NCI-H1694 treated with DMSO at 0.1 percent for 48 hours (cell line): Measurements from ENCODE around the gene LYRM4.

ENCODE experiments used
- DNase-seq: peaks from one replicate; lab custom pipeline; 2025; lab: John Stamatoyannopoulos, UW

Gene LYRM4

GRCh38 chr6:5095236-5095635 lies 165.5 kb downstream of the LYRM4 start:
- no peak for DNase-seq

GRCh38 chr6:5094327-5094726 lies 166.4 kb downstream of the LYRM4 start:
- no peak for DNase-seq

GRCh38 chr6:5093231-5094015 lies 167.3 kb downstream of the LYRM4 start:
- DNase-seq, result no peak

- no peak for DNase-seq
These were observed 169.3 kb downstream of the LYRM4 start for GRCh38 chr6:5091210-5092069.

- no peak for DNase-seq
These were observed 170.1 kb downstream of the LYRM4 start for GRCh38 chr6:5090603-5091002.

- no peak for DNase-seq
These were observed 171.0 kb downstream of the LYRM4 start for GRCh38 chr6:5089481-5090438.

GRCh38 chr6:5088780-5089179 lies 172.0 kb downstream of the LYRM4 start:
- DNase-seq, result no peak

GRCh38 chr6:5087389-5087788 lies 173.4 kb downstream of the LYRM4 start:
- no peak for DNase-seq

- DNase-seq, result no peak
These were observed 174.4 kb downstream of the LYRM4 start for GRCh38 chr6:5086294-5086890.

- no peak for DNase-seq
These were observed 175.0 kb downstream of the LYRM4 start for GRCh38 chr6:5085648-5086293.

- no peak for DNase-seq
These were observed 175.7 kb downstream of the LYRM4 start, which contains the start of gene PPP1R3G for GRCh38 chr6:5084781-5085647. PPP1R3G (plus strand) TSS chr6:5085341; CDS start chr6:5085486, 145 bp downstream.

GRCh38 chr6:5084360-5084780 lies 176.4 kb downstream of the LYRM4 start:
- no peak for DNase-seq

- DNase-seq, result no peak
These were observed 176.9 kb downstream of the LYRM4 start for GRCh38 chr6:5083813-5084359.

- DNase-seq, result no peak
These were observed 177.5 kb downstream of the LYRM4 start for GRCh38 chr6:5083307-5083583.

GRCh38 chr6:5082487-5083306 lies 178.1 kb downstream of the LYRM4 start:
- DNase-seq, result no peak

GRCh38 chr6:5081955-5082354 lies 178.8 kb downstream of the LYRM4 start:
- no peak for DNase-seq

- DNase-seq, result no peak
These were observed 179.6 kb downstream of the LYRM4 start for GRCh38 chr6:5081182-5081581.

- DNase-seq, result no peak
These were observed 180.2 kb downstream of the LYRM4 start for GRCh38 chr6:5080574-5080973.

GRCh38 chr6:5079692-5080091 lies 181.1 kb downstream of the LYRM4 start:
- no peak for DNase-seq
